Upper lobe of left lung (tissue), 4 donors: ENCODE measurements around the gene SMPX.

Source experiments
- CTCF ChIP-seq, 6 experiments: fragments of 450-650 bp in 4 of 6; fragments of 200-600 bp in 2 of 6; sonication (generic) in 2 of 6; IDR thresholded peaks; one replicate each; pipeline ENCODE4 v1.5.1; 2016 to 2019; ENCODE audit warnings: antibody characterized with exemption in 6 of 6
- EP300 ChIP-seq, 4 donors: sonication (generic); formaldehyde crosslinking; IDR thresholded peaks; one replicate each; pipeline ENCODE4 v1.5.1; 2017; ENCODE audit warnings: antibody characterized with exemption in 4 of 4, control low read depth in 2 of 4
- POLR2A ChIP-seq, 4 donors: fragments of 450-650 bp; IDR thresholded peaks; one replicate each; pipeline ENCODE4 v1.5.1; 2016 to 2017; ENCODE audit warnings: antibody characterized with exemption in 4 of 4, mild to moderate bottlenecking in 2 of 4

GRCh38 chrX:21741869-21742701 lies 15.8 kb downstream of the SMPX start:
- TF ChIP-seq CTCF (IDR thresholded peaks at IDR 0.05) (no peak), EP300 (IDR thresholded peaks at IDR 0.05) (no peak), POLR2A (IDR thresholded peaks at IDR 0.05) (no peak)
